HTR-8/SVneo (cell line): ENCODE measurements around the gene HUS1.
"Not testable (repeated sequence)": the region's sequence is repeated elsewhere in the genome, so short reads cannot be mapped to it uniquely, and the experiment has no call there.

ENCODE experiments used
- DNase-seq: peaks from one replicate; pipeline ENCODE4 v3.0.0; 2011; ENCODE audit warnings: low spot score, mixed read lengths; ENCODE audit not compliant: insufficient read length
- FAIRE-seq: peaks from 2 replicates; lab custom pipeline; 2011; peaks lifted over from hg19 to GRCh38; lab: Jason Lieb, UNC

Gene HUS1

GRCh38 chr7:47982610-47983009 lies 3.2 kb upstream of the HUS1 start:
- FAIRE-seq (no peak), DNase-seq (no peak)

DNA sequence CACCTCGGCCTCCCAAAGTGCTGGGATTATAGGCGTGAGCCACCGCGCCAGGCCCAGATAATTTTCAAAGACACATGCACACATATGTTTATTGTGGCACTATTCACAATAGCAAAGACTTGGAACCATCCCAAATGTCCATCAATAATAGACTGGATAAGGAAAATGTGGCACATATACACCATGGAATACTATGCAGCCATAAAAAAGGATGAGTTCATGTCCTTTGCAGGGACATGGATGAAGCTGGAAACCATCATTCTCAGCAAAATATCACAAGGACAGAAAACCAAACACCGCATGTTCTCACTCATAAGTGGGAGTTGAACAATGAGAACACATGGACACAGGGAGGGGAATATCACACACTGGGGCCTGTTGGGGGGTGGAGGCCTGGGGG lies 1.2 kb upstream of the HUS1 start:
- not testable (repeated sequence) for DNase-seq, FAIRE-seq

DNA sequence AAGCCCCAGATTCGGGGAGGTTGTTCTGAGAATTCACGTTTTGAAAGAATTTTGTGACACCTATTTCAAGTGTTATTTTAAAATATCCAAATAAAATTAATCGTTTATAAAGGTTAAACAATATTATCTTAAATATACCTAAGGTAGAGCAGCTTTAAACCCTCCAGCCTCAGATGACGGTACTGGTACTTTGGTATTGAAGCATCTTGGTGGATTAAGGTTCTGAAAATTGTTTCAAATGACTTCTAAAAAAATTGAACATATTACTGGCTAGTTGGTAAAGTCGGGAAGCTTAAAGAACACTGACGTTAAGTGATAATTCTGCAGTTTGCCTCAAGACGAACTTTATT lies 392 bp upstream of the HUS1 start:
- DNase-seq (no peak), FAIRE-seq (no peak)

DNA sequence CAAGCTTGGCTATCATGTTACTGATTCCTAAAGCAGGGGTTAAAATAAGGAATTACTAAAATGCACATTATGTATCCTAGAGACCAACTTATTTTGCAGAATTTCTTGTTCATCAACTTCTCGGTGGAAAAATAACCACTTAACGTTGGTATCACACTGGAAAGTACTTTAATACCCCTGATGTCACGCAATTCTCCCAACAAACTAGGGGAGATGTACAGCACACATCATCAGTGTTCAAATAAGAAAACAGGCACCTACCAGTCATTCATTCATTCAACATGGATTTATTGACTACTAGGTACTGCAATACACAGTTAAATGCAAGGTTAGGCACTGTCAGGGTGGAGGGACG lies 648 bp downstream of the HUS1 start:
- no peak for DNase-seq
- FAIRE-seq: no peak

GRCh38 chr7:47973739-47974138 lies 5.7 kb downstream of the HUS1 start:
- FAIRE-seq (no peak), DNase-seq (no peak)

GRCh38 chr7:47970761-47971160 lies 8.7 kb downstream of the HUS1 start:
- no peak for FAIRE-seq

DNA sequence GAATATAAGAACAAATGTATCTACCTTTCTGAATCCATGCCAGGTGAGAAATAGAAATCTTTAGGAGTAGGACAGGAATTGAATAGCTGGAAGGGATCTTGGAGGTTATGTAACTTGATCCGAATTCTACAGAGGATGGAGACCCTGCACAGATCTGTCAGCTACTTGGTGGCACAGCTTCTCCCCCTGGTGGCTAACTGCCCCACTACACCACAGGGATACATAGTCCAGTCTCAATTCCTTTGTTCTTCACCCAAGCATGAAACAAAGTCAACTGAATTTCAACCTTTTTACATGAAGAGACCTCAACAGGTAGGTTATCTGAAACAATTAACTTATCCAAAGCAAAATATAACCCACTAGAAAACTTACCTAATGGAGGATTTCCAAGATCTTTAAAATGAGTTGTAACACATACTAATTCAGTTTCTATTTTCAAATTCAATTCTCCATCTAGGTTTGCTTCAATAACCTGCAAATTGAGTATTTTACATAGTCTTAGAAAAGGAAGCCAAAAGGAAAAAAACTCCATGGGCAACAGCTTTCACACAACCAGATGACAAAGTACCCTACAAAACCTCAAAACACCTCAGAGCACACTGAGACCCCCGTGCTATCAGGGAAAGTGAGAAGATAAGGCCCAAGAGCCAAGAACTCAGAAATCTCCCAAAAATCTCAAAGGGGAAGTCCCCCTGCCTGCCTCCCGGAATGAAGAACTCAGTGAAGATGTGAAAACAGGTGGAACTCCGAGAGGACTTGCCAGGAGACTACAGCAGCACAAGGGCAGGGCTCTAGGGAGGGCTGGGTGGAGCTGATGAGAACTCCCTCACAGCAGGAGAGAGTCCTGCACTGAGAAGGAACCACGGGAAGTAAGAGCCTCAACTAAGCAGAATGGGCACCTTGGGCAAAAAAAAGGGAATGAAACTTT lies 10.3 kb downstream of the HUS1 start:
- FAIRE-seq (peak; percentile 66), DNase-seq (peak; percentile 80)

More at GRCh38 chr7:47970761-47971160, 8.7 kb downstream of the HUS1 start:
- DNase-seq: no peak

DNA sequence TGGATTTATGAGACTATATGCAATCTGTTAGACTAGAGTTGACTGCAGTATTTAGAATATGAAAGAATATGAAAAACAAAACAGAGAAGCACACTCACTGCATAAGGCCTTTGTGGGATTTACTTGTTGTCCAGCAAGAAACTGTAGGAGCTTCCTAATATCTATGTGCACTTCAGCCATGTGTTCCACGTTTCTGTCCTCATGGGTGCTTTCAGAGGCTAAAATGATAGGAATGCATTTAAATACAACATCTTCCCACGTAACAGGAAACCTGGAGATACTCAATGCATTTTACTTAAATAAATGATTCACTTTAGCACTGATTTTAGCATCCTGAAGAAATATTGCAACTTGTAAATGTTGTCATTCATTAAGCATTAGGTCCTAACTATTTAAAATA lies 11.7 kb downstream of the HUS1 start:
- DNase-seq (no peak), FAIRE-seq (no peak)

- FAIRE-seq (no peak), DNase-seq (no peak)
Measured at GRCh38 chr7:47967123-47967522, 12.3 kb downstream of the HUS1 start.

DNA sequence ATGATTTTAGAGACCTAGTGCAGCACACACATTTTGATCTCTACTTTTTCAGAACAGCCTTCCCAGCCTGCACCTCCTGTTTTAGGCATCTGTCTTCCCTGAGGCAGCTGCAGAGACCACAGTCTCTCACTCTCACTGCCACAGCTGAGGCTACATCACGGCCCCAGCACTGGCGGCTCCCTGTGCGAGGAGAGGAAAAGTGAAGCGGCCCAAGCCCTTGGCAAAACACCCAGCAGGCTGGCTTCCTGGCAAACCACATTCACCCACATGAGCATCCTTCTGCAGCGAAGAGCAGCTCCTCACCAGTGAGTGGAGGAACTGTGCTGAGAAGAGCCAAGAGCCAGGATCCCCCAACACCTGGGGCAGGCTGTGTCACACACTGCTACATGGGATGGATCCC lies 14.0 kb downstream of the HUS1 start:
- FAIRE-seq (no peak), DNase-seq (no peak)

GRCh38 chr7:47962262-47962661 lies 17.2 kb downstream of the HUS1 start:
- no peak for FAIRE-seq

DNA sequence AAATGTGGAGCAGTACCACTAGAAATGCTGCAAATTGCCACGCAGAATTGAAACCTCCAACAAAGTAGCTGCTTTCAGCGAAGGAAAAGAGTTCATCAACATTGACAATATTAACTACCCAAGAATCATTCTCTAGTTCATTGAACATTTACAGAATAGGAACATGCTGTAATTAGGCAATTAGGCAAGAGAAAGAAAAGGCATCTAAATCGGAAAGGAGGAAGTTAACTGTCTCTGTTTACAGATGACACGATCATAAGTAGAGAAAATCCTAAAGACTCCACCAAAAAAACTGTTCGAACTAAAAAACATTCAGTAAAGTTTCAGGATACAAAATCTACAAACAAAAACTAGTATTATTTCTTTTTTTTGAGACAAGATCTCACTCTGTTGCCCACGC lies 22.3 kb downstream of the HUS1 start:
- no peak for DNase-seq
- no peak for FAIRE-seq

More at GRCh38 chr7:47962262-47962661, 17.2 kb downstream of the HUS1 start:
- DNase-seq: no peak

- no peak for FAIRE-seq
- DNase-seq: no peak
Measured at GRCh38 chr7:47956220-47956619, 23.2 kb downstream of the HUS1 start.

DNA sequence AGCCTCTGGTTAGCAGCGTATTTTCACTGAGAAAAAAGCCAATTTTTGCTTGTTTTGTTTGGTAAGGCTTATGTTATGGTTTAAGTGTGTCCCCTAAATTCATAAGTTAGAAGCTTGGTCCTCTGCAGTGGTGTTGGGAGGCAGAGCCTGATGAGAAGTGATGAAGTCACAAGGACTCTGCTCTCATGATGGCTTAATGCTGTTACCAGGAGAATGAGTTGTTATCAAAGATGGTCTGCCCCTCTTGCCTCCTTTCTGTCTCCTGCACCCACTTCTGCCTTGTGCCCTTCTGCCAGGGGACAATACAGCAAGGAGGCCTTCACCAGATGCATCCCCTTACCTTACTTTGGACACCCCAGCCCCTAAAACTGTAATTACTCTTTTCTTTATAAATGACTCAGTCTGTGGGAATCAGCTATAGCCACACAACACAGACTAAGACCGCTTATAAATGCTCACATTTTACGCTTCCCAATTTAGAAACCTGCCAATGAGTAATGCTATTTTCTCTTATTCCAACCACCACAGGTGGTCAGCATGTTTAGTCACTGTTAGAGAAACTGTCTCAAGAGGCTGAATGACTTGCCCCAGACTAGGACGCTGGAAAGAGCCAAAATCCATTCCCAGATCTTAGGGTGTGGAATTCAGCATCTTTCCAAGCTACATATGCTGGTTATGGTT lies 25.0 kb downstream of the HUS1 start:
- DNase-seq (no peak), FAIRE-seq (no peak)

GRCh38 chr7:47953822-47954221 lies 25.6 kb downstream of the HUS1 start:
- FAIRE-seq: no peak

GRCh38 chr7:47952224-47952623 lies 27.2 kb downstream of the HUS1 start:
- no peak for FAIRE-seq
- DNase-seq: no peak

More at GRCh38 chr7:47953822-47954221, 25.6 kb downstream of the HUS1 start:
- no peak for DNase-seq

DNA sequence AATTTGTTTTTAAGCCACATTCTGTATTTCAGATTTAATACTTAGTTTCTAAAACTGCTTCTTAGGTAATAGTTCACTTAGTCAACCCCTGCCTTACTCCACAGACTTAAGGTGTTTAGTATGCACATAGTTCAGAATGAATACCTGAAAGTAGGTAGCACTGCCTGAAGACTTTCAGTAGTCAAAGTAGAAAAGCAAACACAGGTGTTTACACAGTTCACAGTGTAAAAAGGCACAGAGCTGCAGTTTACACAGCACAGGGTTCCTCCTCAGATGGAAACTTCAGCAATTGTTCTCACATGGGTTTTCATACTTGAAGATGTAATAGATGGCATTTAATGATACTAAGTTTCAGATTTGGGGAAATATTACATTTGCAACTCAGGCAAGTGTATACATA lies 28.0 kb downstream of the HUS1 start:
- FAIRE-seq: no peak
- DNase-seq: no peak

- no peak for DNase-seq
- FAIRE-seq: no peak
Measured at GRCh38 chr7:47950714-47951113, 28.7 kb downstream of the HUS1 start.

GRCh38 chr7:47949703-47950102 lies 29.7 kb downstream of the HUS1 start:
- FAIRE-seq: no peak
- no peak for DNase-seq

DNA sequence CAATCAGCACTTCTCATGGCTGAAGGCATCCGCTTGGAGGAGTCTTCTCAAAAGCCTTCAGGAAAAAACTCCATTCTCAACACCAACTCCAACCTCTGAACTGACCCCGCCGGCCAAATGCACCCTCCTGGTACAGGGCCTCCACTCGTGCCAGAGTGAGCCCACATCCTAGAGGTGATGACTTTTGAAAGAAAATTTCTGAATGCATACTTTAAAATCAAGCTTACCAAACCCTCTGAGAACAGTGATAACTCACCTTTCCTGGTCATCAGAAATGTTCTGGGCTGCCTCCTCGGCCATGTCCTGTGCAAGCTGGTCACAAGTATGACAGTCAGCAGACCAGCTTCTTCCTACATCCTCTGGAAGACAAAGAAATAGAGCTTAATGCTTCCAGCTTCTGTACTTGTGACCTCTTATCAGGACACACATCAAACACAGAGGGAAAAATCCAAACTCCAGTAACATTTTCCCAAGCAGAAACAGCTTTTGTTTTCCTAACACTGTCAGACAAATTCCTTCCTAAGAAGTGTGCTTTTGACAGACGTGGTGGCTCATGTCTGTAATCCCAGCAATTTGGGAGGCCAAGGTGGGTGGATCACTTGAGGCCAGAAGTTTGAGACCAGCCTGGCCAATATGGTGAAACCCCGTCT lies 31.1 kb downstream of the HUS1 start, which contains the start of gene PKD1L1:
PKD1L1 (minus strand) TSS at position 326 of the 650 bp plus-strand sequence; CDS start at position 300, 26 bp downstream.
- FAIRE-seq (no peak), DNase-seq (no peak)

GRCh38 chr7:47947355-47947749 lies 32.1 kb downstream of the HUS1 start:
- FAIRE-seq (no peak), DNase-seq (no peak)
